GM19372 (cell line): ENCODE data around the gene CDH26.
A peak's percentile ranks its signal among the peaks of the same experiment; 100 is the strongest.
"Not testable (repeated sequence)": the region's sequence is repeated elsewhere in the genome, so short reads cannot be mapped to it uniquely, and the experiment has no call there.

Experiments
- ATAC-seq: cut with Tn5 transposase; IDR thresholded peaks from one replicate; pipeline ENCODE4 v1.9.1; 2021; ENCODE audit warnings: mild to moderate bottlenecking, low read depth, moderate library complexity; ENCODE audit not compliant: unreplicated experiment

CDH26 gene

DNA sequence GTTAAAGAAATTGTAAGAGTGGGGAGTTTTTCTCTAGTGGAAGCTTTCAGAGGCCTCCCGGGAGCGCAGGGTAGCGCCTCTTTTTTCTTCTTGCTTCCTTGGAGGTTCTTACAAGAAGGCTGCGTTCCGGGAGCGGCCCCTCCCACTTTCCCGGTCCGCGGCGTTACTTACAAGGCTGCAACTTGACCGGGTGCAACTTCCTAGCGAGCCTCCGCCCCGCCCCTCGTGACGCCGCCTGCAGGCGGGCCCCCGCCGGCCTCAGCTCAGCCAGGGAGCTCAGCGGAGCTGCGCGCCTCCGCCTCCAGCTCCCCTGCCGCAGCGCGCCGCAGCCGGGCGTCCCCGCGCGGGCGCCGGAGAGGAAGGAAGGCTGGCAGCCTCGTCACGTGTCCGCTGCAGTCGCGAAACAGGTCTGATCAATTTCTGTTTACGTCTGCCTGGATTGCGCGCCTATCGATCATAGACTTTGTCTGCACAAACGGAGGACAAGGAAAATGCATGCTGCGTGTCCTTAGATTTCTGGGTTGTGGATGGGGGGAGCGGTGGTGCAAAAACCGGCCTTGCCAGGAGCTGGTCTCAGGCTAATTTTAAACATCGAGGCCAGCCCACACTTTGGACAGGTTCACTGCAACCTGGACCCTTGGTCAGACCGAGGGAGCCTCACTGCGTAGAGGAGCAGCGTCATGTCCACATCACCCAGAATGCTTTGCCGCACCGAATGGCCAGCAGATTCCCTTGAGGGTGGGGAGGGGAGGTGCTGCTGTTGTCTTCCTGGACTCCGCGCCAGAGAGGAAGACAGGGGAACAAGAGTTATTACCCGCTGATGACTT lies 17.9 kb upstream of the CDH26 start, which contains the start of the genes FAM217B and PPP1R3D:
FAM217B (plus strand) TSS at position 261 of the 827 bp plus-strand sequence. CDS start 3,555 bp downstream, outside the sequence.
PPP1R3D (minus strand) TSS at position 177 of the 827 bp plus-strand sequence. CDS start 374 bp downstream, outside the sequence.
- peak; percentile 88 for ATAC-seq

- peak; percentile 5 for ATAC-seq
Observed at GRCh38 chr20:59940956-59941294, 17.3 kb upstream of the CDH26 start.

DNA sequence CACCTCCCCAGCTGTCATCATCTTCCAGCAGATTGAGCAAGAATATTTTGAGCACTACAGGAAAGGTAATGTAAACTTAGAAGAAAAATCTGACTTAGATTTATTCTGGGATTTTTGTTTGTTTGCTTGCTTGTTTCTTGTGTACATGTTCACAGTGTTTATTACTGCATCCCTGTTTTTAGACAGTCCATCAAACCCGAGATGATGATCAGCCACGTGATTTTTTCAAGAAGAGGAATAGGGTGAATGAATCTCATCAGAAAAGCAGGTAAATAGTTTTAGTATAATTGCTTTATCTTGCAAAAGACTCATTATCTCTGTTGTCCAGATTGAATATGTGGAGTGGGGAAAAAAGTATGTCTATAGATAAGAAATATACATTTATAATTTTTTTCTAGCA lies 16.0 kb upstream of the CDH26 start:
- ATAC-seq, result no peak

DNA sequence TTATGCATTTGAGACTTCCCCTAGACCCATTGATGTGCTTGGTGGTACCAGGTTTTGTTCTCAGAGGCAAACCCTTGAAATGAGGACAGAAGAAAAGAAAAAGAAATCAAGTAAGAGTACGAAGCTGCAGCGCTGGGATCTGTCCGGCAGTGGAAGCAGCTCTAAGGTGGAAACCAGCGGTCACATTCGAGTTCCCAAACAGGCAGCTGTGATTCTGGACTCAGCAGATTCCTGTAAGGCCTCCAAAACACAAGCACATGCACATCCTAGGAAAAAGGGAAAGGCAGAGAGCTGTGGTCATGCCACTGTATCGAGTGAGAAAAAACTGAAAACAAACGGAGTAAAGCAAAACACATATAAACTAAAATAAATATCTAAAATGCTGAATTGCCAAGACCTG lies 13.5 kb upstream of the CDH26 start:
- no peak for ATAC-seq

- no peak for ATAC-seq
Observed at GRCh38 chr20:59945175-59945574, 13.0 kb upstream of the CDH26 start.

GRCh38 chr20:59945731-59946130 lies 12.5 kb upstream of the CDH26 start:
- no peak for ATAC-seq

DNA sequence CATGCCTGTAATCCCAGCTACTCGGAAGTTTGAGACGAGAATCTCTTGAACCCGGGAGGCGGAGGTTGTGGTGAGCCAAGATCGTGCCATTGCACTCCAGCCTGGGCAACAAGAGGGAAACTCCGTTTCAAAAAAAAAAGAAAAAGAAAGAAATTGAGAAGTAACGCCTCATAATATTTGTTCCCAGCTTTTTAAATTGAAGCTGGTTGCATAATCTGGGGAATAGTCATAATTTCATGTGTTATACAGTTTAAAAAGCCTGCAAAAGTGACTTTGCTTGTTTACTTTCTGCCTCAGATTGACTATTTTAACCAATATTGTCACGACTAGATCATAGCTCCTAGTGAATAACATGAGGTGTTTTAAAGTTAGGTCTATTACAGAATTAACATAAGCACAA lies 10.8 kb upstream of the CDH26 start:
- no peak for ATAC-seq

GRCh38 chr20:59948212-59948611 lies 10.0 kb upstream of the CDH26 start:
- ATAC-seq, result no peak

- no peak for ATAC-seq
Observed at GRCh38 chr20:59948828-59949720, 9.1 kb upstream of the CDH26 start.

- no peak for ATAC-seq
Observed at GRCh38 chr20:59949911-59950310, 8.3 kb upstream of the CDH26 start.

DNA sequence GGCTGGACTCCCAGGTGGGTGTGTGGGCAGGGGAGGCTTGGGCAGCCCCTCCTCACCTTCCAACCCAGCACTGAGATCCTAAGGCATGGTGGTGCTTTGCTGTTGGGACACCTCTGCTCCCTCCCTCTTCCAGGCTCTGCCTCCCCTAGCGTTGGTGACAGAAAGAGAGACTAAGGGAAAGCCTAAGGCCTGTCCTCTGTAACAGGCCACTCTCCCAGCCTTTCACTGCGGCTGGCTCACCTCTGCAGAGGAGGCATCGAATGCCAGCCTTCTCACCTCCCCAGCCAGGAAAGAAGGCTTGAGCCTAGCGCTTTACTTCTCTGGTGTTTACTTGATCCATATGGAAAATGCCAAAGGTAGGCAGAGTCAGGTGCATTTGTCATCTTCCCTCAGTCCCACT lies 3.5 kb upstream of the CDH26 start:
- no peak for ATAC-seq

DNA sequence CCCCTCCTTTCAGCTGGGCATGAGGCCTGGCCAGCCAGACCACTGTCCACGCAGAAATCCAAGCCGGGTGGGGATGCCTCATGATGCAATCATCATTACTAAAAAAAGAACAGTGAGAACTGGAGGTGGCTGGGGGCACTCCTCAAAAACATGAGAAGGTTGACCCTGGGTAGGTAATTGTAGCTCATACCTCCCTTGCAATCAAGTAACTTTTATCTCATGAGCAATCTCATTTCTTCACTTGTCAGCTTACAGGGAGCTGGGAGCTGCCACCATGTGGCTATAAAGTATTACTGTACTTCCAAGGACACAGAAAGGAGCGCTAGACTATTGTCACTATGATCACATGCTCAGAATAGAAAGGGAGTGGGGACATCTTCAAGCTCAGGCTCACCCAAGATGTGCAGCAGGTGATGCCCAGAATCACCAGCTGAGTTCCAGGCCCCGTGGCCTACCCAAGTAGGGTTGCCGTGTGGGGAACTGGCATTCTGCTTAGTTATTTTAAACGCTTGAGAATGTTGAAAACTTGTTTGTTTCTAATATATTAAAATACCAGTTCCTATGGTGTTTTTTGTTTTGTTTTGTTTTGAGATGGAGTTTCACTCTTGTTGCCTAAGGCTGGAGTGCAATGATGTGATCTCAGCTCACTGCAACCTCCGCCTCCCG lies 3.0 kb upstream of the CDH26 start:
- no peak for ATAC-seq

DNA sequence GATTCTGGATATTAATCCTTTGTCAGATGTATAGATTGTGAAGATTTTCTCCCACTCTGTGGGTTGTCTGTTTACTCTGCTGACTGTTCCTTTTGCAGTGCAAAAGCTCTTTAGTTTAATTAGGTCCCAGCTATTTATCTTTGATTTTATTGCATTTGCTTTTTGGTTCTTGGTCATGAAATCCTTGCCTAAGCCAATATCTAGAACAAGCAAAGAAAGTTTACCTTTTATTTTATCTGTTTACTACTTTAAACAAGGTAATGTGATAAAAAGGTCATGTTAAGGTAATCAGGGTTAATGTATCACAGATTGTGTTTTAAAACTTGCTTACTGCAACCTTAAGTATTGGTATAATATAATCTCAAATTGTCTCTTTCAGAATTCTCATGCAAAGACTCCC lies 655 bp upstream of the CDH26 start:
- not testable (repeated sequence) for ATAC-seq

DNA sequence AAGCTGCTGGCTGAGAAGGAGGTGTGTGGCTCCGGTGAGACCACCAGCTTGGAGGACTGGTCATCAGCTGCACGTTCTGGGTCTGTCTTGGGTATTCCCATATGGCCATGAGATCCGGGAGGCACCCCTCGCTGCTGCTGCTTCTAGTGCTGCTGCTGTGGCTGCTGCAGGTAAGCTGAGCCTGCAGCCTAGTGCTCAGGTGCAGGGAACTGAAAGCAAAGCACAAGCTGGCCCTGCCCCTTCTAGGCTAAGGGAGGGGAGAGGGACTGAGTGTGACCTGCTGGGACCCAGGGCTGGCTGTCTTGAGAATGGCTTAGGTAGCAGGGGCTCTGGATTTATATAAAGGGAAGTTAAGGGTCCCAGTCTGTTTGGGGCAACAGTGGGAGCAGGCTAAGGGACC lies 403 bp downstream of the CDH26 start:
- ATAC-seq, result no peak

GRCh38 chr20:59961423-59961822 lies 3.2 kb downstream of the CDH26 start:
- ATAC-seq, result no peak

DNA sequence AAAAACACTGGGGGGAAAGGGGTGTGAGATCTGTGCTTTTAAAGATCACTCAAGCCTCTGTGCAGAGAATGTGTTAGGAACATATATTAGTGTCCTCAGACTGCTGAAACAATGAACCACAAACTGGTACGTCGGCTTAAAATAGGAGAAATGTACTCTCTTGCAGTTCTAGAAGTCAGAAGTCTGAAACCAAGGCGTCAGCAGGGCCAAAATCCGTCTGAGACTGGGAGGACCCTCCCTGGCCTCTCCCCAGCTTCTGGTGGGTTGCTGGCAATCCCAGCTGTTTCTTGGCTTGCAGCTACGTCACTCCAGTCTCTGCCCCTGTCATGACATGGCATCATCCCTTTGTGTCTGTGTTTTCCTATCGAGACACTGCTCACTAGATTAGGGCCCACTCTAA lies 3.9 kb downstream of the CDH26 start:
- no peak for ATAC-seq

DNA sequence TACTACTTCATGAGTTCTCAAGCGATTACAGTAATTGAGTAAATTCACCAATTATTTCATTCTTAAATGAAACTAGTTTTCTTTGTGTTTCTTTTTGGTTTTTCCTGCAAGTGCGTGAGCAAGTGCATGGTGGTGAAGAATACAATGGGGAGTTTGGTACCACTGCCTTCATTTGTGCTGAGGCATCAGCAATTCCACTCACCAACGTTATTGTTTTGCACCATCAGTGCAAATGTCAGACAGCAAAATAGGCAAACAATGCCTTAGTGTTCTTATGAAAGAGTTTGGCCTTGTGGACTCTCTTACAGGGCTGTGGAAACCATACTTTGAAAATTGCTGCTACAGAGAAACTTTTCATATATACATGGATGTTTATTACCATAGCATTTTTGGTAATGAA lies 8.2 kb downstream of the CDH26 start:
- no peak for ATAC-seq

DNA sequence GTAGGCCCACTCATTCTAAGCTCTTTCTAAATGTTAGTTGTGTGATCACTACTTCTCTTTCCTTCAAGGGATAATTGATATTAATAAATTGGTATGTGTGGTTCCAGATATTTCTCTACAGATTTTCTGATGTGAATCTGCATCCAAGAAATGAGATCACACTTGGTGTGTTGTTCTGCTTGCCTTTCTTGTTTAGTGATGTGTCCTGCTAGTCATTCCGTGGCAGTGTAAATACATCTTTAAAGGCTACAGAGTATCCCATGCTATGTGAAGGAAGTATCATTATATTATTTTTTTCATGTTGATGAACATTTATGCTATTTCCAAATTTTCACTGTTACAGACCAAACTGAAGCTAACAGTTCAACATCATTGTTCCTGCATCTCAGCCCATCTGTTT lies 13.2 kb downstream of the CDH26 start:
- no peak for ATAC-seq

GRCh38 chr20:59972037-59972801 lies 14.0 kb downstream of the CDH26 start:
- no peak for ATAC-seq

DNA sequence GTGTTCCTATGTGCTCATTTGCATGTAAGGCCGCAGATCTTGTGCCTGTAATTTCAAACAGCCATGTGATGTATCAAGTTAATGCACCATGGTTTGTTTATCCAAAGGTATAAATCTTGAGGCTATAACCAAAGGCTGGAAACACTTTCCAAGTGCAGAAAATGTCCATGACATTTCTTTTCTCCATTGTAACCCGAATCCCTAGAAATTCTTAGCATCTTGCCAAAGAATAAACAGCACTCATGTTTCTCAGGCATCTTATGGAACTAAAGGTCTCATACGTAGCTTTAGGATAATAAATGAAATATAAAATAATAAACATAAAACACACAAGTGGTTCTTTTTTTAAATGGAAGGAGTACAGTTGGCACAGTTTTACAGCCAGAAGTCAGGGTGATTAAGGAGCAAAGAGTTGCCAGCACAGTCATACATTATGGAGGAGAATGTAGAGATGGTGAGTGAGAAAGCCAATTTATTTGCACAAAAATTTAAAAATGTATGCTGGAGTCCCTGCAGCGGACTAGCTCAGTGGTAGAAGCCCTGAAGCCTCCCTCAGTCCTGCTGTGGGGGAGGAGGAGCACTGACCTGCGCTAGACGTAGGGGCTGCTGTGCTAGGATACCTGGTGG lies 18.0 kb downstream of the CDH26 start:
- ATAC-seq, result no peak
